IMR-90 (cell line): ENCODE measurements around the gene XKRX. TPM values are rescaled to one million over a fixed set of nuclear protein-coding genes. Genes with fewer than 3 reads are reported as not detected.

Experiments
- ATAC-seq: fragments of 200-7000 bp; cut with Tn5 transposase; 2 replicates; pipeline ENCODE4 v1.9.1; 2020; ENCODE audit warnings: low read depth, mild to moderate bottlenecking, moderate library complexity
- BruUV-seq: library from RNA; stranded (reverse); fragments of 400-500 nt; replicated peaks from 2 replicates; lab custom pipeline; 2021; lab: Mats Ljungman, UMichigan
- CTCF ChIA-PET: fragments of 300-600 bp; formaldehyde crosslinking; extraction: SDS; loops from one replicate; lab custom pipeline; 2021; ENCODE audit warnings: antibody characterized with exemption; lab: Yijun Ruan, JAX
- POLR2A ChIA-PET: fragments of 300-600 bp; sonication (Branson Sonifier 250); formaldehyde crosslinking; loops from one replicate; lab custom pipeline; 2022; ENCODE audit warnings: antibody characterized with exemption; ENCODE audit not compliant: unreplicated experiment; lab: Charles Lee
- DNase-seq: peaks from one replicate; pipeline ENCODE4 v3.0.0; 2013
- H2AFZ ChIP-seq: replicated peaks from 2 replicates; pipeline ENCODE3; 2013; ENCODE audit warnings: low read length, mild to moderate bottlenecking; ENCODE audit not compliant: poor library complexity
- H2AK5ac ChIP-seq: 2 replicates; pipeline ENCODE4 v1.6.1; 2013; ENCODE audit warnings: low read depth, low read length, inconsistent platforms
- H2AK9ac ChIP-seq: replicated peaks from 2 replicates; pipeline ENCODE3; 2013; ENCODE audit warnings: mild to moderate bottlenecking, low read depth, low read length, moderate library complexity; ENCODE audit not compliant: poor library complexity
- H2BK120ac ChIP-seq: 2 replicates; pipeline ENCODE4 v1.6.1; 2013; ENCODE audit warnings: low read depth, low read length, inconsistent platforms
- H2BK15ac ChIP-seq: 3 replicates; pipeline ENCODE4 v1.6.1; 2013; ENCODE audit warnings: low read depth, low read length, inconsistent platforms
- H2BK20ac ChIP-seq: 2 replicates; pipeline ENCODE4 v1.6.1; 2013; ENCODE audit warnings: low read depth, mild to moderate bottlenecking, inconsistent platforms, low read length, moderate library complexity
- H2BK5ac ChIP-seq: 2 replicates; pipeline ENCODE4 v1.6.1; 2013; ENCODE audit warnings: mild to moderate bottlenecking, low read depth, low read length, inconsistent platforms; ENCODE audit not compliant: poor library complexity, severe bottlenecking
- H3K14ac ChIP-seq: replicated peaks from 2 replicates; pipeline ENCODE4 v1.6.1; 2013; ENCODE audit warnings: low read depth, low read length, inconsistent platforms
- H3K18ac ChIP-seq: 2 replicates; pipeline ENCODE4 v1.6.1; 2013; ENCODE audit warnings: low read depth, low read length, control low read depth
- H3K23ac ChIP-seq: 2 replicates; pipeline ENCODE4 v1.6.1; 2013; ENCODE audit warnings: low read depth, low read length, inconsistent platforms
- H3K27ac ChIP-seq: 2 replicates; pipeline ENCODE4 v1.5.1; 2013; ENCODE audit warnings: mild to moderate bottlenecking, control low read depth, low read length; ENCODE audit not compliant: insufficient read depth
- H3K27me3 ChIP-seq: 2 replicates; pipeline ENCODE4 v1.6.1; 2013; ENCODE audit warnings: low read length; ENCODE audit not compliant: control insufficient read depth, insufficient read depth
- H3K36me3 ChIP-seq: 2 replicates; pipeline ENCODE4 v1.6.1; 2013; ENCODE audit warnings: low read length, mixed read lengths; ENCODE audit not compliant: control insufficient read depth, insufficient read depth
- H3K4ac ChIP-seq: 2 replicates; pipeline ENCODE4 v1.6.1; 2013; ENCODE audit warnings: low read depth, low read length, inconsistent platforms
- H3K4me1 ChIP-seq: 2 replicates; pipeline ENCODE4 v1.6.1; 2013; ENCODE audit warnings: low read length, mixed read lengths; ENCODE audit not compliant: control insufficient read depth, insufficient read depth
- H3K4me2 ChIP-seq: 2 replicates; pipeline ENCODE4 v1.6.1; 2013; ENCODE audit warnings: low read depth, mild to moderate bottlenecking, control low read depth, low read length, moderate library complexity
- H3K4me3 ChIP-seq: 2 replicates; pipeline ENCODE4 v1.5.1; 2013; ENCODE audit warnings: low read depth, mild to moderate bottlenecking, control low read depth, low read length, moderate library complexity; ENCODE audit not compliant: insufficient read depth
- H3K56ac ChIP-seq: 2 replicates; pipeline ENCODE4 v1.6.1; 2013; ENCODE audit warnings: low read length, inconsistent platforms; ENCODE audit not compliant: insufficient read depth; ENCODE audit errors: extremely low read depth
- H3K79me1 ChIP-seq, 2 experiments: 2 replicates each; pipeline ENCODE4 v1.6.1; 2013; ENCODE audit warnings: low read length in 2 of 2, inconsistent platforms in 1 of 2, low read depth in 1 of 2
- H3K9ac ChIP-seq: 2 replicates; pipeline ENCODE4 v1.6.1; 2013; ENCODE audit warnings: low read depth, low read length, control low read depth
- H3K9me1 ChIP-seq: 2 replicates; pipeline ENCODE4 v1.6.1; 2013; ENCODE audit warnings: low read length, inconsistent platforms; ENCODE audit not compliant: insufficient read depth
- H3K9me3 ChIP-seq: 2 replicates; pipeline ENCODE4 v1.6.1; 2013; ENCODE audit warnings: low read length; ENCODE audit not compliant: control insufficient read depth, insufficient read depth
- H4K20me1 ChIP-seq: 2 replicates; pipeline ENCODE4 v1.6.1; 2013; ENCODE audit warnings: low read length, inconsistent platforms; ENCODE audit not compliant: insufficient read depth
- H4K5ac ChIP-seq: 2 replicates; pipeline ENCODE4 v1.6.1; 2013; ENCODE audit warnings: mild to moderate bottlenecking, low read depth, low read length, control low read depth
- H4K8ac ChIP-seq, 2 experiments: 2 replicates each; pipeline ENCODE4 v1.6.1; 2013; ENCODE audit warnings: low read depth in 2 of 2, low read length in 2 of 2, control low read depth in 1 of 2, inconsistent platforms in 1 of 2
- H4K91ac ChIP-seq: 2 replicates; pipeline ENCODE4 v1.6.1; 2013; ENCODE audit warnings: low read depth, low read length, inconsistent platforms; ENCODE audit not compliant: insufficient read depth
- BHLHE40 ChIP-seq: fragments of 150-350 bp; IDR thresholded peaks from 2 replicates; pipeline ENCODE4 v1.6.1; 2016; ENCODE audit warnings: mild to moderate bottlenecking, low read depth, low read length
- FOS ChIP-seq: fragments of 150-350 bp; IDR thresholded peaks from 2 replicates; pipeline ENCODE4 v1.6.1; 2016; ENCODE audit warnings: low read depth, low read length
- MAZ ChIP-seq: IDR thresholded peaks from 2 replicates; pipeline ENCODE4 v1.6.1; 2012; ENCODE audit warnings: low read depth, mild to moderate bottlenecking, low read length, improper control_type of control experiment, moderate library complexity, borderline replicate concordance
- MXI1 ChIP-seq: IDR thresholded peaks from 2 replicates; pipeline ENCODE4 v1.6.1; 2012; ENCODE audit warnings: low read depth, mild to moderate bottlenecking, low read length, moderate library complexity, borderline replicate concordance
- RCOR1 ChIP-seq: IDR thresholded peaks from 2 replicates; pipeline ENCODE4 v1.6.1; 2012; ENCODE audit warnings: mild to moderate bottlenecking, low read length, improper control_type of control experiment; ENCODE audit not compliant: insufficient replicate concordance
- RFX5 ChIP-seq: IDR thresholded peaks from 2 replicates; pipeline ENCODE4 v1.8.0; 2012; ENCODE audit warnings: low read depth, mild to moderate bottlenecking, low read length, moderate library complexity
- dilution Hi-C: fragments of 300-500 bp; cut with HindIII; formaldehyde crosslinking; loops from one replicate; pipeline ENCODE4 v1.14.3; 2018; ENCODE audit warnings: low sequenced_read_pairs; ENCODE audit not compliant: unreplicated experiment
- in situ Hi-C: fragments of 300-500 bp; cut with MboI; formaldehyde crosslinking; loops from 3 replicates; pipeline ENCODE4 v1.14.3; 2019; ENCODE audit warnings: low sequenced_read_pairs, inconsistent platforms, mixed read lengths
- intact Hi-C: fragments of 100-400 bp; cut with micrococcal nuclease; formaldehyde crosslinking; loops from 2 replicates; pipeline ENCODE4 v1.10.0; 2022
- polyA plus RNA-seq, 3 experiments: library from polyadenylated mRNA; depleted of rRNA; stranded (reverse); fragments of >200 nt; gene quantifications; 2 replicates each; pipeline ENCODE4 v1.2.3, GENCODE V29; 2012; ENCODE audit warnings: low replicate concordance in 1 of 3
- total RNA-seq: library from RNA; depleted of rRNA; stranded (reverse); fragments of >200 nt; gene quantifications from 2 replicates; pipeline ENCODE4 v1.2.3, GENCODE V29; 2012

Gene XKRX
- total and polyA plus RNA-seq, 2 of the 4 experiments (the other 2 are of a cell fraction) = 0.39 to 0.90 TPM

DNA sequence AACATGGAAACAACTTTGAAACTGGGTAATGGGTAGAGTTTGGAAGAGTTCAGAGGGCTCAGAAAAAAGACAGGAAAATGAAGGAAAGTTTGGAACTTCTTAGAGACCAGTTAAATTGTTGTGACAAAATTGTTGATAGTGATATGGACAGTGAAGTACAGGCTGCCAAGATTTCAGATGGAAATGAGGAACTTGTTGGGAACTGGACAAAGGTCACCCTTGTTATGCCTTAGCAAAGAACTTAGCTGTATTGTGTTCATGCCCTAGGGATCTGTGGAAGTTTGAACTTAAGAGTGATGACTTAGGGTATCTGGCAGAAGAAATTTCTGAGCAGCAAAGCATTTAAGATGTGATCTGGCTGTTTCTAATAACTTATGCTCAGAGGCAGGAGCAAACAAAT lies 35.6 kb upstream of the XKRX start:
- Histone ChIP-seq H3K79me1 (no peaks in the 10 kb centered on the region), H3K9me3 (peaks cover 3% of the 10 kb centered on the region; the same call in 1 of the 2 replicates), H3K14ac (no peak overlapping the region), H2AK5ac (no peak overlapping the region), H2BK15ac (no peak overlapping the region), H3K4ac (no peak overlapping the region), H2BK5ac (no peak overlapping the region), H3K36me3 (no peaks in the 10 kb centered on the region), H3K4me3 (no peak overlapping the region), H2BK20ac (no peak overlapping the region), H3K9me1 (no peaks in the 10 kb centered on the region), H4K20me1 (no peaks in the 10 kb centered on the region), H4K8ac (no peak overlapping the region), H2AFZ (no peak overlapping the region), H3K9ac (no peak overlapping the region), H3K23ac (no peak overlapping the region), H3K27ac (no peak overlapping the region), H4K5ac (no peak overlapping the region), H2AK9ac (no peak overlapping the region), H3K56ac (no peak overlapping the region), H3K27me3 (no peaks in the 10 kb centered on the region), H3K4me1 (no peaks in the 10 kb centered on the region), H4K91ac (no peak overlapping the region), H3K4me2 (no peak overlapping the region), H2BK120ac (no peak overlapping the region), H3K18ac (no peak overlapping the region)
- no peak for DNase-seq
- in situ Hi-C loops = no loop called here
- dilution Hi-C loops = no loop called here
- no TSS peak for BruUV-seq
- ChIA-PET POLR2A (no interaction called here), CTCF (no interaction called here)
- ATAC-seq = no peak
- intact Hi-C loops = no loop called here
- TF ChIP-seq MXI1 (no peak), RCOR1 (no peak), FOS (no peak), MAZ (no peak), RFX5 (no peak), BHLHE40 (no peak)
